Measurements from ENCODE around the gene SHISA6.

The SHISA6 gene

DNA sequence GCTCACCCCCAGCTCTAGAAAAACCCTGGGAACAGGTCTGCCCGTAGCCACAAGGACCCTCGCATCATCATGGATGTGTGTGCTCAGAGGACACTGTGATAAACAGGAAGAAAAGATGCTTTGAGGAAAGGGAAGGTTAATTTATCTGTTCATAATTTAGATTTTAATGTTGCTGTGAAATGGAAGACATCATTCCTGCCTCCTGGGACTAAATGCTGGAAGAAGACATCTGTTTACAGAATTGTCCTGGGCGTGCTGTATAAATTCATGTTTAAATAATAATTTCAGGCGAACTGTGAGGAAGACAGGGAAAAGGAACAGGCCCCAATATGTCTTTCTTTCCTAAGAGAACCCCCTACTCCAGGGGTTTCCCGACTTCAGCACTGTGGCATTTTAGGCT, 112.6 kb downstream of the SHISA6 start:
- DNase-seq (ENCODE audit: low spot score): no peak

DNA sequence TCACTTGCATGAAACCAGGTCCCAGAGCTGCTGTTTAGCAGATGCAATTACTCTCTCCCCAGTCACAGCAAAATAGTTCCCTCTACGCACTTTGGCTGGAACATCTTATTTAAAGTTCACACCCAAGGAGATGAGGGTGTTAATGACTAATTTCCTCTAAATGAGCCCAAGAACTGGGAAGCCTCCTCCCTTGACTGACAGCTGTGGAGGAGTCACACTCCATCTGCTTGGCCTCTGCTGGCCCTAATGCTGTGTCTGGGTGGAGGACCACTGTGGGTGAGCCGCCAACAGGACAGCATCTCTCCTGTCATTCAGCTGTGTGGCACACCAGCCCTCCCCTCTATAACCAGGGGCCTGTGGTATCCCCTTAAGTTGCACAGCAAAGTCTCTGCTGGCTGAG, 115.4 kb downstream of the SHISA6 start:
- no peak for DNase-seq (ENCODE audit: low spot score)

DNA sequence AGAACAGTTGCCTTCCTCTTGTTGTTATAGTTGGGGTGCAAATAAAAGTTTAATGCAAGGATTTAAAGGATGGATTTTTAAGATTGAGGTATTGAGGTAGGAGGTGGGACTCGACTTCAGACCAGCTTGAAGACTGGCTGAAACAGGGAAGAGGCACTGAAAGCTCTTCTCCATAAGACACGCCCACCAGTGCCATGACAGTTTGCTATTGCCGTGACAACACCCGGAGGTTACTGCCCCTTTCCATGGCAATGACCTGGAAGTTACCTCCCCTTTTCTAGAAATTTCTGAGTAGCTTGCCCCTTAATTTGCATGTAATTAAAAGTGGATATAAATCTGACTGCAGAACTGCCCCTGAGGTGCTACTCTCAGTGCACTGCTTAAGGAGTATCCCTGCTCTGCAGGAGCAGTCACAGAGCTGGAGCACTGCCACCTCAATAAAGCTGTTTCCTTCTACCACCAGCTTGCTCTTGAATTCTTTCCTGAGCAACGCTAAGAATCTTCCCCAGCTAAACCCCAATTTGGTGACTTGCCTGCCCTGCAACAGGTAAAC, 122.6 kb downstream of the SHISA6 start:
- no peak for DNase-seq (ENCODE audit: low spot score)

DNA sequence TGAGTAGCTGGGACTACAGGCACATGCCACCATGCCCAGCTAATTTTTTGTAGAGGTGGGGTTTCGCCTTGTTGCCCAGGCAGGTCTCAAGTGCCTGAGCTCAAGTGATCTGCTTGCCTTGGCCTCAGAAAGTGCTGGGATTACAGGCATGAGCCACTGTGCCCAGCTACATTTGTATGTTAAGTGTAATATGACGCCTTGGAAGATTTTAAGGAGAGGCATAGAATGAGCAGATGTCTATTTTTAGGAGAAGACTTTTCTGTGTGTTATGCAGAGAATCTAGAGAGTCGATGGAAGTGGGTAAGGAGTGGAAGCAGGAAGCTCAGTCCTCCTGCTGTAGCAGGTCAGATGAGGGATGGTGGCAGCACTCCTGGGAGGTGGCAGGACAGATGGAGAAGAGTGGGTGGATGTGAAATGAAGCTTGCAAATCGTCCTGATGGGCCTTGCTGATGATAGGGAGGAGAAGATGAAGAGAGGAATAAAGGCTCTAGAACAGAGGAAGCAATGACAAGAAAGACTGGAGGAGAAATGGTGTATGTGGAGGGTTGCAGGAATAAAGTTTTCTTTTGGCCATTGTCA, 125.3 kb downstream of the SHISA6 start:
- DNase-seq (ENCODE audit: low spot score): no peak

DNA sequence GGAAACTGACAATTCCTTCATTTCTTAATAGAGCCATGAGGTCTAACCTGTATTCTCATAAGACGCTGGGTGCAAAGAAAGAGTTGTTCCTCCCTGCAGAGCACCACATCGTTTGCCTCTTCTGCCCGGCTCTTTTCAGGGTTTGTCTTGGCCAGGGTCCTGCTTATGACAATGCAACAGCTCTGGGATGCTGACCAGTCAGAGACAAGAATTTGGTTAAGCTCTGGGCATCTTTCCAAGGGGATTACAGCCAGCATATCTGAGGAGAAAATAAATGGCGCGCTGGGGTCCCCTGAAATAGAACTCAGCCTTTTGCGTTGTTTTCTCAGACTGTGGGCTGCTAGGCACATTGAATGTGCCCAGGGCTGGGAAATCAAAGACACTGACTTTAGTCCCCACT, 128.6 kb downstream of the SHISA6 start:
- no peak for DNase-seq (ENCODE audit: low spot score)

DNA sequence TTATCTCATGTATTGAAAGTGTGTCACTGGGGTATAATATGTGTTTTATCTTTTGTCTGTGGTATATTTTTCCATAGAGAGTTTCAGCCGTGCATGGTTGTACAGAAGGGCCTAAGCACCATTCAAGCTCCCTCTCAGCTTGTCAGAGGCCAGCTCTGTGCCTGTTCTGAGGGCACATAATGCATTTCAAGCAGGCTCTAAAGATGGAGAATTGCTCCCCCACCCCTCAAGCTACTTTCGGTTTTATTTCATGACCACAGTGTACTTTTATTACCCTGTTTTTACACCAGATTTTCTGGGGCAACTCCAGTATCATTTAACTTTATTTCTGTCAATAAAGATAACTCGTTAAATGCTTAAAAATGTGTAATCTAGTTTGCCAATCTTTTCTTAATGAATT, 131.7 kb downstream of the SHISA6 start:
- no peak for DNase-seq (ENCODE audit: low spot score)

DNA sequence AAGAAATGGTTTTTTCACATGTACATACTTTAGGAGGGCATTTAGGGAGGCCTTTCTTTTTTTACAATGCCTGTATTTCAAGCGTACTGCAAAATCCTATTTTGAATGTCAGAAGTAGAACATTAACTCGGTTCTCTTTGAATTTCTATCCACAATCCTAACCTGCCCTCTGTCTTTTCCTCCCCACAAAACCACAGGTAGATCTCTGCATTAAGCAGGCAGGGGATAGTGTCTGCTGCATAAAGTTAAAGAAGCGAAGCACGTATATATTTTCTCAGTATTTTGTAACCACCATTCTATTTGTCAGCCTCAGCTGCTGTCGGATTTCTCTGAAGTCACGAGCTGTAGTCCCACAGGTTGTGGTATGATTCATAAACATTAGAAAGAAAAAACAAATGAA, 137.5 kb downstream of the SHISA6 start:
- DNase-seq (ENCODE audit: low spot score): no peak

DNA sequence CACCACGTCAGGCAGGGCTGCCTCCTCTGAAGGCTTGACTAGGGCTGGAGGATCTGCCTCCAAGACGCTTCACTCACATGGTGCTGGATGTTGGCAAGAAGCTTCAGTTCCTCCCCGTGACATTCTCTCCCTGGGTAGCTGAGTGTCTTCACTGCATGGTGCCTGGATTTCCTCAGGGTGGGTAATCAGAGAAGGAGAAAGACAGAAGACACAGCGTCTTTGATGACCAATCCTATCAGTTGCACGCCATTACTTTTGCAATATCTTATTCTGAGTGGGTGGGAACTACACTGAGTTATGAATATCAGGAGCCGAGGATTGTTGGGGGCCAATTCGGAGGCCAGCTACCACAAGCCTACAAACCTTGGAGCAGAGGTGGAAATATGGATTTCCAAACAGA, 139.7 kb downstream of the SHISA6 start:
- DNase-seq (ENCODE audit: low spot score): no peak

DNA sequence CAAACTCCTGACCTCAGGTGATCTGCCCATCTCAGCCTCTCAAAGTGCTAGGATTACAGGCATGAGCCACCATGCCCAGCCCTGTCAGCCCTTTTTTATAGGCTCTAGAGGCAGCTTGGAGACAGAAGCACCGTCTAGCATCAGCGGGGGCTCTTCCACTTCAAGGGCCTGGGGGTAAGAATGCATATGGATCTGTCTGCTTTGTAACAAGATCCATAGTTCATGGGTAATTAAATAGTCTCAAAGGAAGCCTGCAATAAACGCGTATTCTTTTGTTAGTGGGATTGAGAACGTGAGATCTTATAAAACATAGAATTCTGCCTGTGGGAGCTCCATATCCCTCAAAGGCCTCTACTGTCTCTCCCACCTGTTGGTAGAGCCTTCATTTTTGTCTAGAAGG, 142.1 kb downstream of the SHISA6 start:
- DNase-seq (ENCODE audit: low spot score): no peak

DNA sequence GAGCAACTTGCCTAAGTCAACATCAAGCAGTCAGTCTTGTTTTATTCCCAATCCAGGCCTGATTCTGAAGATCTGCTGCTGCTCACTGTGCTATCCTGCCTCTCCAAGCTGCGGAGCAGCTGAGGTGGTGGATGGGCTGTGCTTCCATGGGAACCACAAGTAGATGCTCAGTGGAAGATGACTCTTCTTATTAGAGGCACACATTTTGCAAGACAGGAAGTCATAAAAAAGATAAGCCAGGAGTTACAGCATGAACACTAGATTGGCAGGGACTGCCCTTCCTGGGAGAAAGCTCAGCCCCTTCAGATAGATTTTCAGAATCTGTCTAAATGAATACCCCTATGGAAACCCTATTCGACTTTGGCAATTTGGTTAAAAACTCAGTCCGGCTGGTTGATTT, 143.1 kb downstream of the SHISA6 start:
- DNase-seq (ENCODE audit: low spot score): no peak

DNA sequence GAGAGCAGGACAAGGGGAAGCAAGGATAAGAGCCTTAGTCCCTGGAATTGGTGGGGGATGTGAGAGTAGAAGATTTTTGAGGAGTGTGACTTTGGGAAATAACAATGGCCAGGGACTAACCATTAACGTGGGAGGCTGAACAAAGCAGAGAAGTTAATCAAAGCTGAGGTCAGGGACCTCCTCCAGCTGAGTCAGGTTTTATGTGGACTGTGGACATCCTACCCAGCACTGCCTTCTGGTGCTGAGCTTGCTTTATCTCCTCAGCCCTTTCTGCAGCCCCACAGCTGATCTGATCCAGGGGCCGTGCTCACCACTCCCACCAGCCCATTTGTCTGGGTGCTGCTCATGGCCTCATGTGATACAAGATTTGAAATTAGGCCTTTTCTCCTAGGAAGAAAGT, 146.6 kb downstream of the SHISA6 start:
- DNase-seq (ENCODE audit: low spot score): no peak

DNA sequence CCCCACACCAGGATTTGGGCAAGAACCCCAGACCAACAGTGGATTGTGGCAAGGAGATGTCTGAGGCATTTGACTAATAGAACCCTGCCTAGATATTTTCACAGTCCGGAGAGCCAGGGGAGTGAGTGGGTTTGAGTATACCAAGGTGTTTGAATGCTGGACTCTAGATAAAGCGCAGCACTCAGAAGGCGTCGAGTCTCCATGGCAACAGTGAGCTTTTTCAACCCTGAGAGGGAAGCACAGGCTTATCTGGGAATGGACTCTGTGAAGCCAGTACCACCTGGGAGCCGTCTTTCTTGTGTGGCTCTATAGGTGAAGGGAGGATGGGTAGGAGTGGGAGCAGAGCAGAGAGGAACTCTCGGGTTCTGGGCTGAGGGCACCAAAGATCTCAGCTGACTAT, 147.0 kb downstream of the SHISA6 start:
- DNase-seq (ENCODE audit: low spot score): no peak

DNA sequence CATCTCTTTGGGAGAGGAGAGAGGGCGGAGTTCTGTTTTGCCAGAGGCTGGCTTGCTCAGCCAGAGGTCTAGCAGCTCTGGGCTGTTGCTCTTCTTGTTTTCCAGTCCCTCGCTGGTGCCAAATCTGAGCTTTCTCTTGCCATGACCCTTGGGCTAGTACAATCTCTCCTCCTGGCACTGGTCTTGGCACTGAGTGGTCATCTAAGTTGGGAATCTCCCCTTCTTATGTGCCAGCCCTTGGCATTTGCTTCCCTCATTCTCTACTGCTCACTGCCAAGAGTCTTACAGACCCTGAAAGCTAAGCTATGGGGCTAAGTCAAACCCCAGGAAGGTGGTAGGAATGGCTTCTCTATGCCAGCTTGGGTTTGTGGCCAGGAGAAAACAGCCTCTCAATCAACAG, 148.6 kb downstream of the SHISA6 start:
- DNase-seq (ENCODE audit: low spot score): no peak

DNA sequence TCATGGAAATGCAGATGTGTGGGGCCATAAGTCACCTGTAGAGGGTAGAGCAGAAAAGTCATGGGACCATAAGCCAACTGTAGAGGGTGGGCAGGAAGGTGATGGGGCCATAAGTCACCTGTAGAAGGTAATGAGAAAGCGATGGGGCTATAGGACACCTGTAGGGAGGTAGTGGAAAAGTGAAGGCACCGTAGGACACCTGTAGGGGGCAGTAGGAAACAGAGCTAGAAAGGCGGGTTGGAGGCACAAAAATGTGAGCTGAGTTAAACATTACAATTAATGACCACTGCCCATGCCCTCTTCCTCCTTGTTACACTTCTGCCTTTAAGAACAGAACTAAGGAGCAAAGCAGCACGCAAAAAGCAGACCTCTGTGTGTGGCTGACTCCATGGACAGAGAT, 150.1 kb downstream of the SHISA6 start:
- no peak for DNase-seq (ENCODE audit: low spot score)

DNA sequence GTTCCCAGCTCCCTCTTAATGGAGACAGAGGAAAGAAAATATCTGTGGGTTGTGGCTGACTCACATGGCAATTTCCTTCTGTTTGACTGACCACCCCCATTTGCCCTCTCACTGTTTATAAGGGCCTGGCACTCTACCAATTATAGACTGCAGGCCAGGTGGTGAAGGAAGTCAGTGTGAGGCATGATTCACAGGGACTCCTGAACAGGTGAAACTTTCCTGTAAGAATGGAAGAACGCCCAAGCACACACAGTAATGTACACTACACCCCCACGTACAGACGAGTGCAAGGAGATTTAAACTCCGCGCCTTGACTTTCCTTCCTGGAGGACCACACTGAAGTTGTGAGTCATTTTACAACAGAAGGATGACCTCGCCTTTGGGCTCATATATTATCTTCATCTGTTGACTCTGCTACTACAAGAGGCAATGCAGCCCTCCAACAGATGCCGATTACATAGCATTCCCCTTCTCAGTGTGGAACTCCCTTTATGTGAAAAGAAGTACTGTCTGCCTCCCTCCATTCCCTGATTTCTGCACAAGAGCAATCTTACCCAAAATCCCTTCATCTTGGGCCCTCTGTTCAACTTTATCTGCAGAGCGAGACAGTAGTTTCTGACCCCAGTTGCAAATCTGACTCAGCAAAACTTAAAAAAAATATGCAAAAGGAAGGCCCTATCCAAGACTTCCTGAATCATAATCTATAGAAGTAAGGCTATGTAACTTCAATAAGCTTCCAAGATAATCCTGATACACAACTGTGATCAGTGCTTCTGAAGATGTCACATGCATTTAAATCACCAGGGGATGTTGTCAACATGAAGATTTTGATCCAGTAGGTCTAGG, 163.6 kb downstream of the SHISA6 start:
- DNase-seq (ENCODE audit: low spot score): no peak

DNA sequence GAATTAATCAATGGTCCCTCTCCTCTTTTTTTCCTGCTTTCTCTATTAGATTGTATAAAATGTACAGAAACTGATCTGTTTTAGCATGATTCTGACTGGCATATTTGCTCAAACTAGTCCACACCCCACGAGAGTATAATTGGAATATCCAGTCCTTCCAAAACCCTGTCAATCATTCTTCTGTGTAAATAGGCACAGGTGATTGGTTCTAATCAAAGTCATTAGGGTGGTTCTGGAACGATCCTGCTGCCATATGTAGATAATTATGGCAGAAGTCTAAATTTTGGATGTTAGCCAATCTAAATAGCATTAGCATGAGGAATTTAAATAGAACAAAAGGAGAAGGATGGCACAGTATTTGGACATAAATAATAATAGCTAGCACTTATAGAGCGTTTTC, 165.7 kb downstream of the SHISA6 start:
- no peak for DNase-seq (ENCODE audit: low spot score)

DNA sequence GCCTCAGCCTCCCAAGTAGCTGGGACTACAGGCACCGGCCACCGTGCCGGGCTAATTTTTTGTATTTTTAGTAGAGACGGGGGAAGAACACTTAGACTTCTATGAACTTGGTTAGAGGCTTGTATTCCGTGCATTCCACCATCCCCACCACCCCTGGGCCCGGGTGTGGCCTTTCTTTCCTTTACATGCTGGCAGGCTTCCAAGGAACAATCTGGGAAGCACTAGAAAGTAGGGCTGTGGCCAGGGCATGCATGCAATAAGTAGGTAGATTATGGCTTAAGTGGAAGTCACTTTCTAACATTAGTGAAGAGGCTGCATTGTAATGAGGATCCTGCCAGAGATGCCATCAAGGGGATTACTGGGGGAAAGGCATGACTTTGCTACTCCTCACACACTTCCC, 171.6 kb downstream of the SHISA6 start:
- no peak for DNase-seq (ENCODE audit: low spot score)

DNA sequence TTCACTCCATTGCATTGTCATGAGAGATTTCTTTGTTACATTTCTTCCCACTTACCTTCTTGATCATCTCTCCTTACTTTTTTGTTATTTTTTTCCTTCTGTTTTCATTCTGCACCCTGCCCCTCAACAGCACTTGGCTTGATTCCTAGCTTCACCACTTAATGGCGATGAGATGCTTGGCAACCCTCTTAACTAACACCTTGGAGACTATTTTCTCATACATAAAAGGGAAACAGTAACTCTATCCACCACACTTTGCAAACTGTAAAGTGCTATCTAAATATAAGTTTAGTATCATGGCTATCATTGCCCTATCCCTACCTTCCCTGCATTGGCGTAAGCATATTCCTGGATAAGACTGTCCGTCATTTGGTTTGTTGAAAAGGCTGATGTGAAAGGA, 177.3 kb downstream of the SHISA6 start:
- no peak for DNase-seq (ENCODE audit: low spot score)

DNA sequence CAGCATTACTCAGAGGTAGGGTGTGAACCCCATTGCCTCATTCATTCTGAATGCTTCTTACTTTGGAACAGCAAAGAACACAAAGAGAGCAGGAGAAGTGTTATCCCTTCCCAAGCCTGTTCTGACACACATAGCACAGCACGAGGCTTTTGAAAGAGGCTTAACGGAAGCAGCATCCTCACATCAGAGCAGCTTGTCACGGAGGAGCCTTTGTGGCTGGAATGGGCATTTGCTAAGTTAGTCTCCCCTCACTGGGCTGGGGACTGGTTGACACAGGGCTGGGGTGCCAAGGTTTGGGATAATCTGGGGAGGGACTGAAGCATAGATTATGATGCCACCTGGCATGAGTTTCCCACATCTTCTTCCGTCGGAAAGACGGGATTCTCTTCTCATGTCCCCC, 189.7 kb downstream of the SHISA6 start:
- DNase-seq (ENCODE audit: low spot score): no peak

DNA sequence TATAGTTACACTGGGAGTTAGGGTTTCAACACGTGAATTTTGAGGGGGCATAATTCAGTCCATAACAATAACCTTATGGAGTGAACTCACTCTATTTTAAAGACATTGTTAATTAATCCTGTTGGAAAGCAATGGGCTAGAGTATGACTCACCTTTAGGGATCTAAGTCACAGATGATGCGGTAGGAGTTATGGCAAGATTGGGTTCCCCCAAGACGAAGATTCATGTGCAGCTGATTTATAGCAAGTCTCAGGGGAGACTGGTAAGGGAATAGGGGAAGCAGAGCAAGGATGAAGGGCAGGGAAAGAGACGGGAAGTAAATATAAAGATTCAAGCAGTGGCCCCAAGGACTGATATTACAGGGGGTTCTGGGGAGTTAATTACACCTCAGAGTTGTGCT, 197.7 kb downstream of the SHISA6 start:
- DNase-seq (ENCODE audit: low spot score): no peak

DNA sequence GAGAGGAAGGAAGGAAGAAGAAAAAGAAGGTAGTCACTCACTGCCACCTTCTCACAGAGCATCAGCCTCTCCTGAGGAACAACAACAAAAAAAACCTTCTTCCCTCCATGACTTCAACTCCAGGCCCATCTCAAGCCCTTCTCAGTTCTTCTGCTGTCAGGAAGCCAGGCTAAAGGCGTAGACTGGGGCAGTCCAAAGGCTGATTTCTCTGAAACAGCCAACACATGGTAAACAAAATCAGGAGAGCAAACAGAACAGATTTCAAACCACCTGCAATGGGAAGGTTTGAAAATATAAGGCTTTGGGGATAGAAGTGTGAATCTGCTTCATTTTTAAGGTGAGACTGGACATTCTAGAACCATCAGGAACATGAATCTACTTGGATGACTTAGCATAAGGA, 200.0 kb downstream of the SHISA6 start:
- no peak for DNase-seq (ENCODE audit: low spot score)

DNA sequence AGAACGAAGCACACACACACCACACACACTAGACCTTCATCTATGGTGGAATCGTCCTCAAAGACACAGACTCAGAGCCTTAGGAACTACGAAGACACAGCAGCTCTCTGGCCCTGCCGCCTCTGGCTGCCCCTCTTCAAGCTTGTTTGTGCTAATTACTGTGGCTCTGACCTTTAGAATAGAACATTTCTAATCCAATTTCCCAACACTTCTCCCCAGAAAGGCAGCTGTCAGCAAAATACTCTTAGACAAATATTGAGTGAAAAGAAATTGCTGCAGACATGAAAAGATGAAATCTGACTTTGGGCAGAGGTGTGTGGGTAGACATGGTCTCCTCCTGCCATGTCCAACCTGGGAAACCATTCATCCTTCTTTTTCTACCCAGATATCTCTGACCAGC, 205.3 kb downstream of the SHISA6 start:
- no peak for DNase-seq (ENCODE audit: low spot score)

DNA sequence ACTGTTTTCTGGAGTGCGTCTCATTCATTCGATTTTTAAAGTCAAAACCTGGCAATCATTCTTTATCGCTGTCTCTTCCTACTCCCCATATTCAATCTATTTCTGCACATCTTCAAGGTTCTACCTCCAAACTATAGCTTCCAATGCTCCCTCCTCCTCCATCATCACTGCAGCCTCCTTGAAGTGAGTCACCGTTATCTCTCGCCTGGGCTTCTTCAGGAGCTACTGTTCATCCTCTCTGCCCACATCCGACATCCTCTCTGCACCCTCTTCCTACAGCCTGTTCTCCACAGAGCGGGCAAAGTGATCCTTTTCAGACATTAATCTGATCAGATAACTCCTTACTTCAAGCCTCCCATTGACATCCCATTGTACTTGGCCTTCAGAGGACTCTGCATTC, 213.1 kb downstream of the SHISA6 start:
- no peak for DNase-seq (ENCODE audit: low spot score)

DNA sequence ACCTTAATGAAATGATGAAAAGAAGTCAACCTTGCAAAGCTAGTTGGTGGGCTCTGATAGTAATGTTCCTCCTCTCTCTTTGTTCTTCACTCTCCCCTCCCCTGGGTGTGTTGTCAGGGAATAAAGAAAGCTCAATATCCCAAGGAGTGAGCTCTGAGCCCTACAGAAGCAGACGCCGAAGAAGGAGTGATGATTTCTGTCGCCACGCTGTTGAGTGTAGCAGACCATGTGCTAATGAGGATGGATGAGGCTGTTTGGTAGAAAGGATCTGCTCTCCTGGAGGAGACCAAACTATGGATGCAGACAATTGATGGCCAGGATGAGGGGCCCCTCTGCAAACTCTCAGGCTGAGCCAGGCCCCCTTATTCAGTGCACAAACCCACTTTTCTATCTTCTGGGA, 217.3 kb downstream of the SHISA6 start:
- DNase-seq (ENCODE audit: low spot score): no peak
